ENCODE data around the gene SMCO4.

GRCh38 chr11:93494357-93494756, 48.8 kb downstream of the SMCO4 start:
- TF ChIP-seq CTCF (IDR thresholded peaks at IDR 0.05) (no peak), ZFX (IDR thresholded peaks at IDR 0.05; ENCODE audit: borderline replicate concordance) (no peak)

All from 22Rv1 (cell line).